ENCODE measurements around the gene FHIP1B.

DNA sequence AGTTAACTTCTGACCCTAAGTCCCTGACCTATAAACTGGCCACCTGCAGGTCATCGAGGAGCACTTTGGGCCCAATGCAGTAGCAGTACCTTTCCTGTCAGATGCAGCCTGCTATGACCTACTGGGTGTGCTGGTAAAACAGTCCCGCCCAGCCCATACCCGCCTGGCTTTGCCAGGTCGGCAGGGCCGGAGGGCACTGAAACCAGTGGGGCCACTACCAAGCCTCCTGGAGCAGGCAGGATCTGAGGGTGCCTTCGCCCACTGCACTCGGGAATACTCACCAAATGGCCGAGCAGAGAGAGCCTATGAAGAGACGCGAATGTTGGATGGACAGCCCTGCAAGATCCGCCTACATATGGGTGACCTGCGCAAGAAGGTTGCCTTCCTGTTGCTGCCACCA, 24.6 kb downstream of the FHIP1B start:
- TF ChIP-seq MXI1 (conservative IDR thresholded peaks at IDR 0.05; ENCODE audit: poor library complexity, severe bottlenecking) (no peak), POLR2AphosphoS5 (IDR thresholded peaks at IDR 0.05) (no peak), EZH2 (IDR thresholded peaks at IDR 0.05; ENCODE audit: borderline replicate concordance, insufficient read depth, low read length, poor library complexity, severe bottlenecking) (no peak), EP300 (conservative IDR thresholded peaks at IDR 0.05; ENCODE audit: poor library complexity, severe bottlenecking) (no peak)
- TF ChIP-seq, protein P1, sequence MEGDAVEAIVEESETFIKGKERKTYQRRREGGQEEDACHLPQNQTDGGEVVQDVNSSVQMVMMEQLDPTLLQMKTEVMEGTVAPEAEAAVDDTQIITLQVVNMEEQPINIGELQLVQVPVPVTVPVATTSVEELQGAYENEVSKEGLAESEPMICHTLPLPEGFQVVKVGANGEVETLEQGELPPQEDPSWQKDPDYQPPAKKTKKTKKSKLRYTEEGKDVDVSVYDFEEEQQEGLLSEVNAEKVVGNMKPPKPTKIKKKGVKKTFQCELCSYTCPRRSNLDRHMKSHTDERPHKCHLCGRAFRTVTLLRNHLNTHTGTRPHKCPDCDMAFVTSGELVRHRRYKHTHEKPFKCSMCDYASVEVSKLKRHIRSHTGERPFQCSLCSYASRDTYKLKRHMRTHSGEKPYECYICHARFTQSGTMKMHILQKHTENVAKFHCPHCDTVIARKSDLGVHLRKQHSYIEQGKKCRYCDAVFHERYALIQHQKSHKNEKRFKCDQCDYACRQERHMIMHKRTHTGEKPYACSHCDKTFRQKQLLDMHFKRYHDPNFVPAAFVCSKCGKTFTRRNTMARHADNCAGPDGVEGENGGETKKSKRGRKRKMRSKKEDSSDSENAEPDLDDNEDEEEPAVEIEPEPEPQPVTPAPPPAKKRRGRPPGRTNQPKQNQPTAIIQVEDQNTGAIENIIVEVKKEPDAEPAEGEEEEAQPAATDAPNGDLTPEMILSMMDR (IDR thresholded peaks at IDR 0.05; ENCODE audit: poor library complexity, severe bottlenecking) = no peak

All from neural cell (in vitro differentiated cells).